Thyroid gland (tissue), 4 donors: ENCODE measurements around the gene FRYL.

Experiments used
- POLR2A ChIP-seq, 2 donors: fragments of 450-650 bp; IDR thresholded peaks; one replicate each; pipeline ENCODE4 v1.6.1; 2017; ENCODE audit warnings: antibody characterized with exemption in 2 of 2, mild to moderate bottlenecking in 2 of 2, moderate library complexity in 1 of 2
- TF ChIP-seq, protein P1 (sequence below), 6 experiments: fragments of 200-600 bp in 3 of 6; fragments of 450-650 bp in 3 of 6; sonication (generic) in 3 of 6; IDR thresholded peaks; one replicate each; pipeline ENCODE4 v1.5.1; 2016 to 2019; ENCODE audit warnings: antibody characterized with exemption in 6 of 6, mild to moderate bottlenecking in 2 of 6, inconsistent platforms in 1 of 6, moderate library complexity in 1 of 6

DNA sequence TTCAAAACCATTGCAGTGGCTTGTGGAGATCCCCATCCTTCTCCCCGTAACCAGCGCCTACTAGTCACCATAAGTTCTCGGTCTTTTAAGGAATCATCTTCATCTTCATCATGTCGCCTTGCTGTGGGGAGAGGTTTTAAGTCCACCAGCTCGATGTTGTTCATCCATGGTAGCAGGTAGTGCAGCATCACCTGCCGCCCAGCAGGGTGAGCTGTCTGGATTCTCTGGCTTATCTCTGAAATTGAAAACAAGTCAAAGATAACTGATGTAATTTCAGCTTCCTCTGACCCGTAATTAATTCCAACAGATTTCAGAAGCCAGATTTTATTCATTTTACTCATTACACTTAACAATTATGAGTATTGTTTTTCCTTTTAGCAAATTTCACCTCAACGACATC is 222.6 kb downstream of the FRYL start:
- TF ChIP-seq, protein P1, sequence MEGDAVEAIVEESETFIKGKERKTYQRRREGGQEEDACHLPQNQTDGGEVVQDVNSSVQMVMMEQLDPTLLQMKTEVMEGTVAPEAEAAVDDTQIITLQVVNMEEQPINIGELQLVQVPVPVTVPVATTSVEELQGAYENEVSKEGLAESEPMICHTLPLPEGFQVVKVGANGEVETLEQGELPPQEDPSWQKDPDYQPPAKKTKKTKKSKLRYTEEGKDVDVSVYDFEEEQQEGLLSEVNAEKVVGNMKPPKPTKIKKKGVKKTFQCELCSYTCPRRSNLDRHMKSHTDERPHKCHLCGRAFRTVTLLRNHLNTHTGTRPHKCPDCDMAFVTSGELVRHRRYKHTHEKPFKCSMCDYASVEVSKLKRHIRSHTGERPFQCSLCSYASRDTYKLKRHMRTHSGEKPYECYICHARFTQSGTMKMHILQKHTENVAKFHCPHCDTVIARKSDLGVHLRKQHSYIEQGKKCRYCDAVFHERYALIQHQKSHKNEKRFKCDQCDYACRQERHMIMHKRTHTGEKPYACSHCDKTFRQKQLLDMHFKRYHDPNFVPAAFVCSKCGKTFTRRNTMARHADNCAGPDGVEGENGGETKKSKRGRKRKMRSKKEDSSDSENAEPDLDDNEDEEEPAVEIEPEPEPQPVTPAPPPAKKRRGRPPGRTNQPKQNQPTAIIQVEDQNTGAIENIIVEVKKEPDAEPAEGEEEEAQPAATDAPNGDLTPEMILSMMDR (IDR thresholded peaks at IDR 0.05): no peak
- no peak for TF ChIP-seq POLR2A (IDR thresholded peaks at IDR 0.05)
